ENCODE results near the gene JMJD7.

JMJD7 gene

GRCh38 chr15:41801185-41801584 is 26.7 kb upstream of the JMJD7 start:
- no peak overlapping the region for H3K4me3 ChIP-seq (ENCODE audit: low read depth, low read length)
- no peak for TF ChIP-seq CTCF (IDR thresholded peaks at IDR 0.05; ENCODE audit: low read depth, low read length)

GRCh38 chr15:41801850-41802455 is 25.9 kb upstream of the JMJD7 start:
- no peak for TF ChIP-seq CTCF (IDR thresholded peaks at IDR 0.05; ENCODE audit: low read depth, low read length)
- no peak overlapping the region for H3K4me3 ChIP-seq (ENCODE audit: low read depth, low read length)

GRCh38 chr15:41804361-41804760 is 23.5 kb upstream of the JMJD7 start:
- H3K4me3 ChIP-seq (ENCODE audit: low read depth, low read length) = no peak overlapping the region
- no peak for TF ChIP-seq CTCF (IDR thresholded peaks at IDR 0.05; ENCODE audit: low read depth, low read length)

GRCh38 chr15:41804916-41805666 is 22.8 kb upstream of the JMJD7 start:
- H3K4me3 ChIP-seq (ENCODE audit: low read depth, low read length) = no peak overlapping the region
- no peak for TF ChIP-seq CTCF (IDR thresholded peaks at IDR 0.05; ENCODE audit: low read depth, low read length)

- no peak overlapping the region for H3K4me3 ChIP-seq (ENCODE audit: low read depth, low read length)
- TF ChIP-seq CTCF (IDR thresholded peaks at IDR 0.05; ENCODE audit: low read depth, low read length) = no peak
Measured at GRCh38 chr15:41805711-41806110, 22.2 kb upstream of the JMJD7 start.

- no peak for TF ChIP-seq CTCF (IDR thresholded peaks at IDR 0.05; ENCODE audit: low read depth, low read length)
Measured at GRCh38 chr15:41806291-41807181, 21.4 kb upstream of the JMJD7 start.

More at GRCh38 chr15:41806291-41807181, 21.4 kb upstream of the JMJD7 start:
- H3K4me3 ChIP-seq (ENCODE audit: low read depth, low read length) = no peak overlapping the region
